Astrocyte (in vitro differentiated cells and primary cell): ENCODE results near the gene ANTXR1. TPM values are rescaled to one million over a fixed set of nuclear protein-coding genes. Genes with fewer than 3 reads are reported as not detected.

Source experiments
- DNase-seq: peaks from one replicate; pipeline ENCODE4 v3.0.0-alpha.2; 2010; ENCODE audit warnings: low read depth
- FAIRE-seq: peaks from 2 replicates; lab custom pipeline; 2011; peaks lifted over from hg19 to GRCh38; lab: Jason Lieb, UNC
- H2AFZ ChIP-seq: 2 replicates; pipeline ENCODE4 v1.6.0; 2012; ENCODE audit warnings: low read depth, low read length, inconsistent platforms
- H3K27ac ChIP-seq: 2 replicates; pipeline ENCODE4 v1.5.1; 2011; ENCODE audit warnings: low read depth, low read length, inconsistent platforms
- H3K27me3 ChIP-seq: 2 replicates; pipeline ENCODE4 v1.6.0; 2011; ENCODE audit warnings: low read length, inconsistent platforms; ENCODE audit not compliant: insufficient read depth
- H3K36me3 ChIP-seq: 2 replicates; pipeline ENCODE4 v1.5.1; 2011; ENCODE audit warnings: low read length, inconsistent platforms; ENCODE audit not compliant: insufficient read depth
- H3K4me1 ChIP-seq: 2 replicates; pipeline ENCODE4 v1.5.1; 2011; ENCODE audit warnings: low read length, inconsistent platforms; ENCODE audit not compliant: insufficient read depth
- H3K4me2 ChIP-seq: 2 replicates; pipeline ENCODE4 v1.6.0; 2012; ENCODE audit warnings: low read length, inconsistent platforms
- H3K4me3 ChIP-seq: 2 replicates; pipeline ENCODE4 v1.5.1; 2011; ENCODE audit warnings: low read depth, mild to moderate bottlenecking, low read length, inconsistent platforms; ENCODE audit not compliant: insufficient read depth
- H3K79me2 ChIP-seq: 2 replicates; pipeline ENCODE4 v1.6.0; 2012; ENCODE audit warnings: mild to moderate bottlenecking, low read length, inconsistent platforms; ENCODE audit not compliant: insufficient read depth
- H3K9ac ChIP-seq: 2 replicates; pipeline ENCODE4 v1.6.0; 2012; ENCODE audit warnings: mild to moderate bottlenecking, low read length, inconsistent platforms
- H3K9me3 ChIP-seq: 2 replicates; pipeline ENCODE4 v1.5.1; 2012; ENCODE audit warnings: low read depth, mild to moderate bottlenecking, low read length, inconsistent platforms; ENCODE audit not compliant: insufficient read depth
- H4K20me1 ChIP-seq: 2 replicates; pipeline ENCODE4 v1.6.0; 2012; ENCODE audit warnings: low read length, inconsistent platforms; ENCODE audit not compliant: insufficient read depth
- H3K27ac Mint-ChIP-seq: one replicate; pipeline ENCODE4 v1.8.0; 2021; ENCODE audit warnings: mild to moderate bottlenecking, mixed read lengths; ENCODE audit not compliant: unreplicated experiment
- H3K27me3 Mint-ChIP-seq: one replicate; pipeline ENCODE4 v1.8.0; 2021; ENCODE audit warnings: low read depth, mixed read lengths; ENCODE audit not compliant: unreplicated experiment
- H3K36me3 Mint-ChIP-seq: one replicate; pipeline ENCODE4 v1.8.0; 2021; ENCODE audit warnings: low read depth, mixed read lengths; ENCODE audit not compliant: unreplicated experiment
- H3K4me1 Mint-ChIP-seq: one replicate; pipeline ENCODE4 v1.8.0; 2021; ENCODE audit warnings: low read depth, mixed read lengths; ENCODE audit not compliant: unreplicated experiment
- H3K4me3 Mint-ChIP-seq: one replicate; pipeline ENCODE4 v1.8.0; 2021; ENCODE audit warnings: mild to moderate bottlenecking, moderate library complexity, mixed read lengths; ENCODE audit not compliant: unreplicated experiment
- H3K9me3 Mint-ChIP-seq: one replicate; pipeline ENCODE4 v1.8.0; 2021; ENCODE audit warnings: mild to moderate bottlenecking, mixed read lengths; ENCODE audit not compliant: unreplicated experiment
- EZH2 ChIP-seq: IDR thresholded peaks from 2 replicates; pipeline ENCODE4 v1.6.1; 2012; ENCODE audit warnings: mild to moderate bottlenecking, low read length, inconsistent platforms; ENCODE audit not compliant: insufficient read depth
- total RNA-seq: library from RNA; stranded (reverse); gene quantifications from 2 replicates; pipeline ENCODE4 v1.2.1, GENCODE V29; 2021
- TF ChIP-seq, protein P1 (sequence below): IDR thresholded peaks from 2 replicates; pipeline ENCODE4 v1.5.1; 2011; ENCODE audit warnings: low read depth, mild to moderate bottlenecking, inconsistent platforms, low read length, moderate library complexity; ENCODE audit not compliant: insufficient read depth

ANTXR1 gene
- total RNA-seq, 1 donor from 2014 or later, result 67.8 TPM

DNA sequence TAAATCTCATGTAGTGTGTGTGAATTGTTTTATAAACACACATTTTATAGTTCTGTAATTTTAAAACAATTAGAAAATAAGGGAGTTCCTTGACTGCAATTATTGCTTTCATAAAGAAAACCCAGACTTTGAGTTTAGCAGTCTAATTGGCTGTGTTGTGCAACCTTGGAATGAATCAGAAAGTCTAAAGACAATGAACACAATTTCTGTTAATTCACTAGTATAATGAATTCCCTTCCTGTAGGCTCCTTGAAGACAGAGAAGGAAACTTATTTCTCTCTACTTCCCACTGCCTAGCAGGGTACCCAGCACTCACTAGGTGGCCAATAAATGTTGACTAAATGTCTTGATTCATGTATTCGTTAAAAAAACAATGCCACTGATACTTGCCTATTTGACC is 79.9 kb downstream of the ANTXR1 start:
- Histone ChIP-seq H3K79me2 (no peaks in the 10 kb centered on the region), H4K20me1 (no peaks in the 10 kb centered on the region), H3K36me3 (peaks cover 11% of the 10 kb centered on the region), H3K9ac (no peak overlapping the region), H3K4me3 (no peak overlapping the region), H3K4me2 (no peak overlapping the region), H3K27ac (no peak overlapping the region), H3K4me1 (no peaks in the 10 kb centered on the region), H2AFZ (no peak overlapping the region), H3K9me3 (no peaks in the 10 kb centered on the region), H3K27me3 (no peaks in the 10 kb centered on the region)
- Mint-ChIP-seq H3K4me3 (no peak overlapping the region), H3K36me3 (peaks cover 8% of the 10 kb centered on the region), H3K27ac (no peak overlapping the region), H3K4me1 (peaks cover 31% of the 10 kb centered on the region), H3K27me3 (no peaks in the 10 kb centered on the region), H3K9me3 (no peaks in the 10 kb centered on the region)
- DNase-seq, result no peak
- no peak for TF ChIP-seq EZH2
- TF ChIP-seq, protein P1, sequence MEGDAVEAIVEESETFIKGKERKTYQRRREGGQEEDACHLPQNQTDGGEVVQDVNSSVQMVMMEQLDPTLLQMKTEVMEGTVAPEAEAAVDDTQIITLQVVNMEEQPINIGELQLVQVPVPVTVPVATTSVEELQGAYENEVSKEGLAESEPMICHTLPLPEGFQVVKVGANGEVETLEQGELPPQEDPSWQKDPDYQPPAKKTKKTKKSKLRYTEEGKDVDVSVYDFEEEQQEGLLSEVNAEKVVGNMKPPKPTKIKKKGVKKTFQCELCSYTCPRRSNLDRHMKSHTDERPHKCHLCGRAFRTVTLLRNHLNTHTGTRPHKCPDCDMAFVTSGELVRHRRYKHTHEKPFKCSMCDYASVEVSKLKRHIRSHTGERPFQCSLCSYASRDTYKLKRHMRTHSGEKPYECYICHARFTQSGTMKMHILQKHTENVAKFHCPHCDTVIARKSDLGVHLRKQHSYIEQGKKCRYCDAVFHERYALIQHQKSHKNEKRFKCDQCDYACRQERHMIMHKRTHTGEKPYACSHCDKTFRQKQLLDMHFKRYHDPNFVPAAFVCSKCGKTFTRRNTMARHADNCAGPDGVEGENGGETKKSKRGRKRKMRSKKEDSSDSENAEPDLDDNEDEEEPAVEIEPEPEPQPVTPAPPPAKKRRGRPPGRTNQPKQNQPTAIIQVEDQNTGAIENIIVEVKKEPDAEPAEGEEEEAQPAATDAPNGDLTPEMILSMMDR, result no peak
- no peak for FAIRE-seq

- peaks cover 8% of the 10 kb centered on the region for H3K36me3 ChIP-seq
Measured at GRCh38 chr2:69095305-69095704, 82.3 kb downstream of the ANTXR1 start.

More at GRCh38 chr2:69095305-69095704, 82.3 kb downstream of the ANTXR1 start:
- Histone ChIP-seq H3K4me2 (no peak overlapping the region), H3K27me3 (no peaks in the 10 kb centered on the region), H4K20me1 (no peaks in the 10 kb centered on the region), H2AFZ (no peak overlapping the region), H3K4me3 (no peak overlapping the region), H3K79me2 (no peaks in the 10 kb centered on the region), H3K9ac (no peak overlapping the region), H3K27ac (no peak overlapping the region), H3K9me3 (no peaks in the 10 kb centered on the region), H3K4me1 (peaks cover 7% of the 10 kb centered on the region)
- peak; percentile 41 for FAIRE-seq
- DNase-seq, result peak; percentile 81
- peaks cover 40% of the 10 kb centered on the region for H3K4me1 Mint-ChIP-seq
- no peaks in the 10 kb centered on the region for H3K9me3 Mint-ChIP-seq
- TF ChIP-seq, protein P1, result no peak
- no peak for TF ChIP-seq EZH2
- H3K27me3 Mint-ChIP-seq, result no peaks in the 10 kb centered on the region
- no peak overlapping the region for H3K4me3 Mint-ChIP-seq
- H3K27ac Mint-ChIP-seq, result peak overlapping the region; percentile 94
- peaks cover 8% of the 10 kb centered on the region for H3K36me3 Mint-ChIP-seq
